Ovary (tissue), 9 donors: ENCODE measurements around the gene CLASP1. TPM values are rescaled to one million over a fixed set of nuclear protein-coding genes. Genes with fewer than 3 reads are reported as not detected.

Experiments used
- DNase-seq, 5 donors: peaks; one replicate each; pipeline ENCODE4 v3.0.0-alpha.2; 2019 to 2020
- H3K27ac ChIP-seq, 2 donors: fragments of 200-600 bp; one replicate each; pipeline versions ENCODE4 v1.5.1 to v1.8.0; 2019 to 2022
- H3K27me3 ChIP-seq: fragments of 200-600 bp; one replicate; pipeline ENCODE4 v1.8.0; 2022
- H3K36me3 ChIP-seq: fragments of 200-600 bp; sonication (generic); one replicate; pipeline ENCODE4 v1.5.1; 2019
- H3K4me1 ChIP-seq: one replicate; pipeline ENCODE4 v1.8.1; 2013; ENCODE audit warnings: mild to moderate bottlenecking, moderate library complexity; ENCODE audit not compliant: insufficient read depth
- H3K4me3 ChIP-seq: fragments of 200-600 bp; sonication (generic); one replicate; pipeline ENCODE4 v1.5.1; 2017
- H3K9me3 ChIP-seq, 2 donors: fragments of 200-600 bp in 1 of 2; sonication (generic) in 1 of 2; one replicate each; pipeline versions ENCODE4 v1.5.1 to v1.8.1; 2013 to 2019; ENCODE audit warnings: mild to moderate bottlenecking in 1 of 2, moderate library complexity in 1 of 2
- EP300 ChIP-seq: sonication (generic); formaldehyde crosslinking; IDR thresholded peaks from one replicate; pipeline ENCODE4 v1.6.1; 2017; ENCODE audit warnings: antibody characterized with exemption
- POLR2A ChIP-seq: fragments of 450-650 bp; IDR thresholded peaks from one replicate; pipeline ENCODE4 v1.6.1; 2017; ENCODE audit warnings: antibody characterized with exemption, mild to moderate bottlenecking, moderate library complexity
- WGBS, 3 donors: extraction: QIAGEN DNeasy Blood & Tissue Kit in 1 of 3; methylation state at CpG; one replicate each; pipeline versions ENCODE4 v1.1.5 to v1.1.7; 2013 to 2017; 5-methylcytosine and 5-hydroxymethylcytosine counted together
- intact Hi-C, 4 donors: fragments of 100-400 bp; cut with DNase I; formaldehyde crosslinking; loops; one replicate each; pipeline versions ENCODE4 v1.11.0 to v1.15.1; 2022 to 2023
- polyA plus RNA-seq, 2 donors: library from polyadenylated mRNA; stranded (reverse); fragments of 200-250 nt in 1 of 2; fragments of 350-450 nt in 1 of 2; fragmentation: Illumina TruSeq in 1 of 2; extraction: RNeasy Lipid Tissue Mini Kit (QIAGEN cat#74804) in 1 of 2; gene quantifications; one replicate each; pipeline ENCODE4 v1.2.3, GENCODE V29; 2013 to 2014
- total RNA-seq, 7 donors: library from RNA; depleted of rRNA in 2 of 7; stranded (reverse); fragments of >200 nt in 2 of 7; fragmentation: NEBNext Ultra II Directional in 3 of 7; extraction: Animal tissue kit (Norgen Biotek cat#: 25700) in 3 of 7; gene quantifications; one replicate each; pipeline versions ENCODE4 v1.1.0 to v1.2.4, GENCODE V29; 2016 to 2023
- TF ChIP-seq, protein P1 (sequence below), 3 donors: fragments of 450-650 bp in 2 of 3; fragments of 200-600 bp in 1 of 3; IDR thresholded peaks; one replicate each; pipeline versions ENCODE4 v1.5.1 to v1.8.0; 2016 to 2022; ENCODE audit warnings: antibody characterized with exemption in 3 of 3, mild to moderate bottlenecking in 1 of 3
- donor health status: DM: no; HTN: no; CAD: no; lungs with moderate emphysema.
- donor health status: DM: no; HTN: no; CAD: no.
- donor health status: Bipolar disorder and iron deficiency.
- donor health status: DM: yes; HTN: yes; CAD: no.
- donor health status: DM: no; HTN: no; CAD: no.
- donor health status: DM: yes; HTN: yes; CAD: no.

The CLASP1 gene
- total and polyA plus RNA-seq, 9 donors: 15.8 to 58.7 (median 47.9) TPM

DNA sequence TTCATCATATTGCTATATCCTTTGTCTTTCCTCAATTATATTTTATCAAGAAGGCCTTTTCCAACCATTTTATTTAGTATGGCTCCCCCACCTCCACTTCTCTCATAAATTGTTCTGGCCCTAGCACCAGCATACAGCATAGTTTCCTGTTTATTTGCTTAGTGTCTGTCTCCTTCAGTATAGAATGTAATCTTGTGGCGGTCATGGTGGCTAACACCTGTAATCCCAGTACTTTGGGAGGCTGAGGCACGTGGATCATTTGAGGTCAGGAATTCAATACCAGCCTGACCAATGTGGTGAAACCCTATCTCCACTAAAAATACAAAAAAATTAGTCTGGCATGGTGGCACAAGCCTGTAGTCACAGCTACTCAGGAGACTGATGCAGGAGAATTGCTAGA, 39.6 kb upstream of the CLASP1 start:
- H3K36me3 ChIP-seq: no peaks in the 10 kb centered on the region
- no peak overlapping the region for H3K27ac ChIP-seq
- WGBS, 3 donors: 95 to 98% (median 96%) methylated on average over 2 of the region's 2 CpGs
- no peaks in the 10 kb centered on the region for H3K9me3 ChIP-seq
- TF ChIP-seq EP300 (no peak), POLR2A (no peak)
- TF ChIP-seq, protein P1, sequence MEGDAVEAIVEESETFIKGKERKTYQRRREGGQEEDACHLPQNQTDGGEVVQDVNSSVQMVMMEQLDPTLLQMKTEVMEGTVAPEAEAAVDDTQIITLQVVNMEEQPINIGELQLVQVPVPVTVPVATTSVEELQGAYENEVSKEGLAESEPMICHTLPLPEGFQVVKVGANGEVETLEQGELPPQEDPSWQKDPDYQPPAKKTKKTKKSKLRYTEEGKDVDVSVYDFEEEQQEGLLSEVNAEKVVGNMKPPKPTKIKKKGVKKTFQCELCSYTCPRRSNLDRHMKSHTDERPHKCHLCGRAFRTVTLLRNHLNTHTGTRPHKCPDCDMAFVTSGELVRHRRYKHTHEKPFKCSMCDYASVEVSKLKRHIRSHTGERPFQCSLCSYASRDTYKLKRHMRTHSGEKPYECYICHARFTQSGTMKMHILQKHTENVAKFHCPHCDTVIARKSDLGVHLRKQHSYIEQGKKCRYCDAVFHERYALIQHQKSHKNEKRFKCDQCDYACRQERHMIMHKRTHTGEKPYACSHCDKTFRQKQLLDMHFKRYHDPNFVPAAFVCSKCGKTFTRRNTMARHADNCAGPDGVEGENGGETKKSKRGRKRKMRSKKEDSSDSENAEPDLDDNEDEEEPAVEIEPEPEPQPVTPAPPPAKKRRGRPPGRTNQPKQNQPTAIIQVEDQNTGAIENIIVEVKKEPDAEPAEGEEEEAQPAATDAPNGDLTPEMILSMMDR (IDR thresholded peaks at IDR 0.05): no peak
- no peaks in the 10 kb centered on the region for H3K27me3 ChIP-seq
- intact Hi-C loops: no loop called here
- DNase-seq: no peak
- H3K4me1 ChIP-seq: no peaks in the 10 kb centered on the region
- H3K4me3 ChIP-seq: no peak overlapping the region

DNA sequence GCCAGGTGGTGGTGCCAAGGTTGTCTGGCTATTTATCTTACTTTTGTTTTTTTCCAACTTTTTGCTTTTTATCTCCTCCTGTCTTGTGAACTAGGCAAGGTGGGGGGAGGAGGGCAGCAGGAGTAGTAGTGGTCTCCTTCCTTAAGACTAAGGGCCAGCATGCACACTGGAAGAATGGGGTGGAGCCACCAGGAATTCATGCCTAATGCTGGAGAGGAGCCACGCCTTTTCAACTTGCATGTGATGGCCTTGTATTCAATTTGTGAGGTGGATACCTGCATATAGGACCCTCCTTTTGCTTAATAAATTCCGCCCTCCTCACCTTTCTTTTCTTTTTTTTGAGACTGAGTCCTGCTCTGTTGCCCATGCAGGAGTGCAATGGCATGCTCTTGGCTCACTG, 37.6 kb upstream of the CLASP1 start:
- Histone ChIP-seq H3K4me1 (no peaks in the 10 kb centered on the region), H3K4me3 (no peak overlapping the region), H3K27ac (no peak overlapping the region), H3K9me3 (no peaks in the 10 kb centered on the region), H3K27me3 (no peaks in the 10 kb centered on the region), H3K36me3 (no peaks in the 10 kb centered on the region)
- intact Hi-C loops: no loop called here
- DNase-seq: no peak
- WGBS, 3 donors: 87 to 97% (median 95%) methylated on average over 2 of the region's 2 CpGs
- TF ChIP-seq, protein P1 (IDR thresholded peaks at IDR 0.05): no peak
- TF ChIP-seq POLR2A: no peak
- TF ChIP-seq EP300: no peak

DNA sequence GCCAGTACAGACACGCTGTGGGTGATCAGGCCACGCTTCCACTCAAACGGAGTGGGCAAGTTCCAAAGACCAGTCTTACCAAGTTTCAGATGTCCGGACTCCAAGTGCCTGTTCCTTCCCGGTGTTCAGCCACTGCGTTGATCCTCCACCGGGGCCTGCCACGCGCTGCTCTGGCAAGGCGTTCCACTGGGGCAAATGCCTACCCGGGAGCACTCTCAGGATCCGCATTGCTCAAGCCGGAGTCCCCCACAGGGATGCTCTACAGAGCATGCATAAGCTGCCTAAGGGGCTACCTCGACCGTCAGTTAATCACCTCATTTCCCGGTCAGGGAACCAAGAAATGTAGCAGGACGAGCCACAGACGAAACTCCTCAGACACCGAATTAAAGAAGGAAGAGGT, 37.0 kb upstream of the CLASP1 start:
- intact Hi-C loops: no loop called here
- no peaks in the 10 kb centered on the region for H3K36me3 ChIP-seq
- H3K27ac ChIP-seq: no peak overlapping the region
- TF ChIP-seq EP300: no peak
- no peak for TF ChIP-seq POLR2A
- TF ChIP-seq, protein P1 (IDR thresholded peaks at IDR 0.05): no peak
- no peak overlapping the region for H3K4me3 ChIP-seq
- no peaks in the 10 kb centered on the region for H3K9me3 ChIP-seq
- H3K4me1 ChIP-seq: no peaks in the 10 kb centered on the region
- 85 to 91% (median 88%) methylated on average over 19 of the region's 19 CpGs for whole genome bisulfite sequencing, 3 donors
- no peak for DNase-seq
- H3K27me3 ChIP-seq: no peaks in the 10 kb centered on the region

DNA sequence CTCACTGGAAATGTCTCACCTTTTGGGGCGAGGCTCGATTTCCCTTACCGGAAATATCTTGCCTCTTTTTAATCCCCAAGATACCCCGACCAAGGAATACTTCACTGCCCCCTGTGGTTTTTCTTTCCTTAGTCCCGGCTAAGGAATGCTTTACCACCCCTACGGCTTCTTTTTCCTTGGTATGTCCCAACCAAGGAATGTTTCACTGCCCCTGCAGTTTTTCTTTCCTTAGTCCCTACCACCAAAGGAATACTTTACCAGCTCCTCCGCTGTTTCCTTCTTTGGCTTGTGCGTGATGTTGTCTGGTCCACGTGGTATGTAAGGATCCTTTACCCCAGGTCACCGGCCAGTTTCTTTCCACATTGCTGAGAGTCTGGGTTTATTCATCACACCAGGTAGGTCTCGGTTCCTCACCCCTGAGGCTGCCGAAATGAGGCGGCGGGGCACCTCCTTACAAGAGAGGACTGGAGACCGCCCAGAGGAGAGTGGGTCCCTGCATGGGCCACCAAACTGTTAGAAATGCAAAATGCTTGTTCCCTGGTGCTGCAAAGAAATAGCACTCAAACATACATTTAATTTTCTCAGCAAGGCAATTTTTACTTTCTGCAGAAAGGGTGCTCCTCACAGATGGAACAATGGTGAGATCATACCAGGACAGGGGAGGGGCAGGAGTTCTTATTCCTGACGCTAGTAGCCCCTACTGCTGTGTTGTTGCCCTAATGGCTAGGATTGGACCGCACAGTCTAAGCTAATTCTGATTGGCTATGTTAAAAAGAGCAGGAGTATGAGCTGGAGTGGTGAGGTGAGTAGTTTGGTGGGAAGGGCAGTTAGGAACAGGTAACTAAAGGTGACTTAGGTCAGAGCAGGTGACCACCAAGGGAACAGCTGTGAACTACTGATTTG, 33.4 kb upstream of the CLASP1 start:
- H3K27me3 ChIP-seq: no peaks in the 10 kb centered on the region
- H3K36me3 ChIP-seq: no peaks in the 10 kb centered on the region
- H3K9me3 ChIP-seq: no peaks in the 10 kb centered on the region
- intact Hi-C loops: no loop called here
- H3K27ac ChIP-seq: no peak overlapping the region
- no peaks in the 10 kb centered on the region for H3K4me1 ChIP-seq
- TF ChIP-seq, protein P1 (IDR thresholded peaks at IDR 0.05): no peak
- TF ChIP-seq EP300: no peak
- TF ChIP-seq POLR2A: no peak
- no peak for DNase-seq
- 91 to 97% (median 93%) methylated on average over 17 of the region's 17 CpGs for WGBS, 3 donors
- no peak overlapping the region for H3K4me3 ChIP-seq
